Ascending aorta (tissue), 2 donors: Measurements from ENCODE around the gene CEL. TPM values are rescaled to one million over a fixed set of nuclear protein-coding genes. Genes with fewer than 3 reads are reported as not detected.
"Not testable (repeated sequence)": the region's sequence is repeated elsewhere in the genome, so short reads cannot be mapped to it uniquely, and the experiment has no call there.

ENCODE experiments used
- DNase-seq, 2 donors: peaks; one replicate each; pipeline ENCODE4 v3.0.0-alpha.2; 2019; ENCODE audit warnings: low spot score in 2 of 2
- H3K27ac ChIP-seq, 2 donors: fragments of 200-600 bp; sonication (generic); one replicate each; pipeline ENCODE4 v1.5.1; 2016 to 2017; ENCODE audit warnings: mild to moderate bottlenecking in 1 of 2
- H3K27me3 ChIP-seq: fragments of 200-600 bp; sonication (generic); one replicate; pipeline ENCODE4 v1.5.1; 2017
- H3K36me3 ChIP-seq, 2 donors: fragments of 200-600 bp; sonication (generic); one replicate each; pipeline ENCODE4 v1.5.1; 2016
- H3K4me1 ChIP-seq, 2 donors: fragments of 200-600 bp; sonication (generic); one replicate each; pipeline ENCODE4 v1.5.1; 2016 to 2017; ENCODE audit warnings: mild to moderate bottlenecking in 1 of 2
- H3K4me3 ChIP-seq, 2 donors: fragments of 200-600 bp; sonication (generic); one replicate each; pipeline ENCODE4 v1.5.1; 2016 to 2017; ENCODE audit warnings: mild to moderate bottlenecking in 1 of 2
- H3K9me3 ChIP-seq, 2 donors: fragments of 200-600 bp; sonication (generic); one replicate each; pipeline ENCODE4 v1.5.1; 2016
- intact Hi-C: fragments of 100-400 bp; cut with DNase I; formaldehyde crosslinking; loops from one replicate; pipeline ENCODE4 v1.15.1; 2023
- total RNA-seq: library from RNA; depleted of rRNA; stranded (reverse); fragments of >200 nt; gene quantifications from one replicate; pipeline ENCODE4 v1.1.0, GENCODE V29; 2016
- TF ChIP-seq, protein P1 (sequence below), 3 experiments: fragments of 200-600 bp in 2 of 3; fragments of 450-650 bp in 1 of 3; sonication (generic) in 2 of 3; IDR thresholded peaks; one replicate each; pipeline ENCODE4 v1.5.1; 2016 to 2019; ENCODE audit warnings: antibody characterized with exemption in 3 of 3, mild to moderate bottlenecking in 1 of 3, moderate library complexity in 1 of 3

CEL gene
- total RNA-seq, 1 donor from 2014 or later = not detected

GRCh38 chr9:133065070-133065388 is 3.2 kb downstream of the CEL start:
- no peaks in the 10 kb centered on the region for H3K27me3 ChIP-seq
- DNase-seq = no peak
- intact Hi-C loops = no loop called here
- H3K36me3 ChIP-seq = peaks cover 0 to 5% of the 10 kb centered on the region in 2 donors
- TF ChIP-seq, protein P1, sequence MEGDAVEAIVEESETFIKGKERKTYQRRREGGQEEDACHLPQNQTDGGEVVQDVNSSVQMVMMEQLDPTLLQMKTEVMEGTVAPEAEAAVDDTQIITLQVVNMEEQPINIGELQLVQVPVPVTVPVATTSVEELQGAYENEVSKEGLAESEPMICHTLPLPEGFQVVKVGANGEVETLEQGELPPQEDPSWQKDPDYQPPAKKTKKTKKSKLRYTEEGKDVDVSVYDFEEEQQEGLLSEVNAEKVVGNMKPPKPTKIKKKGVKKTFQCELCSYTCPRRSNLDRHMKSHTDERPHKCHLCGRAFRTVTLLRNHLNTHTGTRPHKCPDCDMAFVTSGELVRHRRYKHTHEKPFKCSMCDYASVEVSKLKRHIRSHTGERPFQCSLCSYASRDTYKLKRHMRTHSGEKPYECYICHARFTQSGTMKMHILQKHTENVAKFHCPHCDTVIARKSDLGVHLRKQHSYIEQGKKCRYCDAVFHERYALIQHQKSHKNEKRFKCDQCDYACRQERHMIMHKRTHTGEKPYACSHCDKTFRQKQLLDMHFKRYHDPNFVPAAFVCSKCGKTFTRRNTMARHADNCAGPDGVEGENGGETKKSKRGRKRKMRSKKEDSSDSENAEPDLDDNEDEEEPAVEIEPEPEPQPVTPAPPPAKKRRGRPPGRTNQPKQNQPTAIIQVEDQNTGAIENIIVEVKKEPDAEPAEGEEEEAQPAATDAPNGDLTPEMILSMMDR (IDR thresholded peaks at IDR 0.05) = no peak
- H3K27ac ChIP-seq = no peak overlapping the region
- H3K9me3 ChIP-seq = no peaks in the 10 kb centered on the region
- no peak overlapping the region for H3K4me3 ChIP-seq
- H3K4me1 ChIP-seq = no peaks in the 10 kb centered on the region

DNA sequence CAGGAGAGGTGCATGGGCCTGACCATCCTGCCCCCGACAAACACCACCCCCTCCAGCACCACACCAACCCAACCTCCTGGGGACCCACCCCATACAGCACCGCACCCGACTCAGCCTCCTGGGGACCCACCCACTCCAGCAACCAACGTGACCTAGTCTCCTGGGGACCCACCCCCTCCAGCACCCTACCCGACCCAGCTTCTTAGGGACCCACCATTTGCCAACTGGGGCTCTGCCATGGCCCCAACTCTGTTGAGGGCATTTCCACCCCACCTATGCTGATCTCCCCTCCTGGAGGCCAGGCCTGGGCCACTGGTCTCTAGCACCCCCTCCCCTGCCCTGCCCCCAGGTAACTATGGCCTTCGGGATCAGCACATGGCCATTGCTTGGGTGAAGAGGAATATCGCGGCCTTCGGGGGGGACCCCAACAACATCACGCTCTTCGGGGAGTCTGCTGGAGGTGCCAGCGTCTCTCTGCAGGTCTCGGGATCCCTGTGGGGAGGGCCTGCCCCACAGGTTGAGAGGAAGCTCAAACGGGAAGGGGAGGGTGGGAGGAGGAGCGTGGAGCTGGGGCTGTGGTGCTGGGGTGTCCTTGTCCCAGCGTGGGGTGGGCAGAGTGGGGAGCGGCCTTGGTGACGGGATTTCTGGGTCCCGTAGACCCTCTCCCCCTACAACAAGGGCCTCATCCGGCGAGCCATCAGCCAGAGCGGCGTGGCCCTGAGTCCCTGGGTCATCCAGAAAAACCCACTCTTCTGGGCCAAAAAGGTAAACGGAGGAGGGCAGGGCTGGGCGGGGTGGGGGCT is 4.6 kb downstream of the CEL start:
- Histone ChIP-seq H3K4me3 (no peak overlapping the region), H3K4me1 (no peaks in the 10 kb centered on the region), H3K36me3 (peaks cover 0 to 5% of the 10 kb centered on the region in 2 donors), H3K27me3 (no peaks in the 10 kb centered on the region), H3K27ac (no peak overlapping the region), H3K9me3 (no peaks in the 10 kb centered on the region)
- TF ChIP-seq, protein P1 (IDR thresholded peaks at IDR 0.05) = no peak
- no peak for DNase-seq
- intact Hi-C loops = no loop called here

- Histone ChIP-seq H3K36me3 (peaks cover 0 to 5% of the 10 kb centered on the region in 2 donors), H3K4me3 (no peak overlapping the region), H3K9me3 (no peaks in the 10 kb centered on the region), H3K27ac (no peak overlapping the region), H3K27me3 (no peaks in the 10 kb centered on the region), H3K4me1 (no peaks in the 10 kb centered on the region)
- DNase-seq = no peak
- intact Hi-C loops = no loop called here
- TF ChIP-seq, protein P1 (IDR thresholded peaks at IDR 0.05) = no peak
These were observed 5.2 kb downstream of the CEL start for GRCh38 chr9:133067006-133067405.

DNA sequence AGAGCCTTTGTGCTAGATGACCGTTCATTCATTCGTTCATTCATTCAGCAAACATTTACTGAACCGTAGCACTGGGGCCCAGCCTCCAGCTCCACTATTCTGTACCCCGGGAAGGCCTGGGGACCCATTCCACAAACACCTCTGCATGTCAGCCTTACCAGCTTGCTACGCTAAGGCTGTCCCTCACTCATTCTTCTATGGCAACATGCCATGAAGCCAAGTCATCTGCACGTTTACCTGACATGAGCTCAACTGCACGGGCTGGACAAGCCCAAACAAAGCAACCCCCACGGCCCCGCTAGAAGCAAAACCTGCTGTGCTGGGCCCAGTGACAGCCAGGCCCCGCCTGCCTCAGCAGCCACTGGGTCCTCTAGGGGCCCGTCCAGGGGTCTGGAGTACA is 6.0 kb downstream of the CEL start:
- no peak for DNase-seq
- Histone ChIP-seq H3K4me3 (no peak overlapping the region), H3K27ac (no peak overlapping the region), H3K27me3 (no peaks in the 10 kb centered on the region), H3K9me3 (no peaks in the 10 kb centered on the region), H3K4me1 (no peaks in the 10 kb centered on the region), H3K36me3 (peaks cover 0 to 5% of the 10 kb centered on the region in 2 donors)
- intact Hi-C loops = no loop called here
- TF ChIP-seq, protein P1 (IDR thresholded peaks at IDR 0.05) = no peak

- H3K36me3 ChIP-seq, H3K27me3 ChIP-seq, H3K27ac ChIP-seq, H3K9me3 ChIP-seq, H3K4me1 ChIP-seq, H3K4me3 ChIP-seq, intact Hi-C loops, DNase-seq: not testable (repeated sequence)
These were observed 6.7 kb downstream of the CEL start for GRCh38 chr9:133068431-133068830.

GRCh38 chr9:133070500-133070961 is 8.8 kb downstream of the CEL start:
- H3K27me3 ChIP-seq = not testable (repeated sequence)

GRCh38 chr9:133070985-133071384 is 9.2 kb downstream of the CEL start:
- intact Hi-C loops, H3K36me3 ChIP-seq: not testable (repeated sequence)

More at GRCh38 chr9:133070500-133070961, 8.8 kb downstream of the CEL start:
- H3K4me1 ChIP-seq, H3K9me3 ChIP-seq, H3K27ac ChIP-seq, DNase-seq, intact Hi-C loops, H3K4me3 ChIP-seq, H3K36me3 ChIP-seq: not testable (repeated sequence)

More at GRCh38 chr9:133070985-133071384, 9.2 kb downstream of the CEL start:
- H3K9me3 ChIP-seq, H3K4me1 ChIP-seq, H3K27ac ChIP-seq, H3K27me3 ChIP-seq, DNase-seq, H3K4me3 ChIP-seq: not testable (repeated sequence)
